Heart left ventricle (tissue), 13 donors: ENCODE results near the gene ATF6B.

Source experiments
- CTCF ChIP-seq, 12 donors: fragments of 200-600 bp; sonication (generic) in 4 of 12; IDR thresholded peaks; one replicate each; pipeline versions ENCODE4 v1.5.0 to v1.8.0; 2018 to 2022; ENCODE audit warnings: antibody characterized with exemption in 12 of 12, mild to moderate bottlenecking in 5 of 12
- POLR2A ChIP-seq, 2 donors: fragments of 450-650 bp; IDR thresholded peaks; one replicate each; pipeline ENCODE4 v1.6.1; 2017; ENCODE audit warnings: antibody characterized with exemption in 2 of 2, mild to moderate bottlenecking in 2 of 2, moderate library complexity in 2 of 2
- donor health status: ischemic (EF 13 %, LVEDD 7.1; RV severe dilation, severe dysfunction).
- donor health status: DM: no; HTN: yes; CAD: no.
- donor health status: DM: no; HTN: no; CAD: no.
- donor health status: ischemic (EF 25% LVEDD 6.9; RV normal size, moderate dysfunction).
- donor health status: ischemic (EF 25% LVEDD 5.7; RV mildly dilated, moderate dysfunction).
- donor health status: ischemic (EF 35%, LVEDD 5.7; RV mildly dilated, moderate dysfunction).
- donor health status: nonischemic (EF 11% LVEDD 7.7; RV severe dilation, severe dysfunction).
- donor health status: DM: yes; HTN: yes; CAD: no.
- donor health status: PGD.
- donor health status: ischemic (EF 29% LVEDD 5.4; RV normal size, mild dysfunction).
- donor health status: nonischemic (EF 23%, LVEDD 6.1; RV moderate dilation, normal function).

- TF ChIP-seq CTCF (IDR thresholded peaks at IDR 0.05) (no peak), POLR2A (IDR thresholded peaks at IDR 0.05) (no peak)
Measured at GRCh38 chr6:32151181-32151862, 23.3 kb upstream of the ATF6B start.
